Hematopoietic multipotent progenitor cell treated with erythropoietin and hydrocortisone succinate and interleukin-3 and kit ligand, for 15 days (in vitro differentiated cells): Measurements from ENCODE around the gene MARCHF10.
A peak's percentile ranks its signal among the peaks of the same experiment; 100 is the strongest.

Experiments
- DNase-seq: peaks from one replicate; pipeline ENCODE4 v3.0.0-alpha.2; 2015; ENCODE audit warnings: low spot score

Gene MARCHF10

DNA sequence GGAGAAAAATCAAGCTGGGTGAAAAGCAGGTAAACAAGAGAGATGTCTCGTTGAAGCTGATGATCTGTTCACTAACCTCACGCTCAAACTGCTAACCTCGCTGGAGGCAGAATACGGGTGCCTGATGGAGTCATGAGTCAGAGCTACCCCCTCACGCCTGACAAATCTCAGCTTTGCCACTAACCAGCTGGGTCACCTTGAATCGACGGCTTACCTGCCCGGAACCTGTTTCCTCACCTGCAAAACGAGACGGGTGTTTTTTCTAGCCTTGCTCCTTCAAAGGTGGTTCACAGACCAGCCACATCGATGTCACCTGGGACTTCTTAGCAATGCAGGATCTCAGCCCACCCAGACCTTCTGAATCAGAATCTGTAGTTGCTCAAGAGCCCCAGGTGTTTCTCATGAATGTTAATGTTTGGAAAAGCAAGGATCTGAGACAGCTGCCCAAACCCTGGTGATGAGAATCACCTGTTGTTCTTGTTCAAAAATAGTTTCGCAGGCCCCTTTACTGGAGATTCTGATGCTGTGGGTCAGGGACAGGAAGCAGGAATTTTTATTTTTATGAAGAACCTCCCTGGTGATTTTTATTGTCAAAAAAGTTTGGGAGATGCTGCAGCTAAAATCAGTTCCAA lies 56.9 kb downstream of the MARCHF10 start:
- DNase-seq, result no peak

DNA sequence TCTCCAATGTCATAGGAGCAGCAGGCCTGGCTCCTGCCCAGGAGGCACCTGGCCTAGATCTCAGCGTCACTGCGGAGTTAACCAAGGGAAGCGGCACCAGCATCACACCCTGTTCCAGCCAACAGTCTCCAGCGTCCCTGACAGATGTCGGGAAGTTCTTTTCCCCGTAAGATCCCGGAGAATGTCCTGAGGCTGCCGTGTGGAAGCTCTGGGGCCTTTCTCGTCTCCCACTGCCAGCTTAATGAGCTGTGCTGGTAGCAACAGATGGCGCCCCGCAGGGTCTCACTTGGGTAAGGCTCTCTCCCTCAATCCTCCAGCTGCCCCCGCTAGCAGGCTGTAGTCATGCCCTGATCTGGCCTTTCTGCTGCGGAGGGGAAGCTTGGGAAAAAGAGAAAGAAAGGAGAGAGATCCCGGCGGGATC lies 57.5 kb downstream of the MARCHF10 start:
- no peak for DNase-seq

- no peak for DNase-seq
These were observed 58.2 kb downstream of the MARCHF10 start for GRCh38 chr17:62749926-62750325.

GRCh38 chr17:62746941-62747340 lies 61.2 kb downstream of the MARCHF10 start:
- DNase-seq, result no peak

GRCh38 chr17:62745806-62746205 lies 62.3 kb downstream of the MARCHF10 start:
- DNase-seq, result no peak

DNA sequence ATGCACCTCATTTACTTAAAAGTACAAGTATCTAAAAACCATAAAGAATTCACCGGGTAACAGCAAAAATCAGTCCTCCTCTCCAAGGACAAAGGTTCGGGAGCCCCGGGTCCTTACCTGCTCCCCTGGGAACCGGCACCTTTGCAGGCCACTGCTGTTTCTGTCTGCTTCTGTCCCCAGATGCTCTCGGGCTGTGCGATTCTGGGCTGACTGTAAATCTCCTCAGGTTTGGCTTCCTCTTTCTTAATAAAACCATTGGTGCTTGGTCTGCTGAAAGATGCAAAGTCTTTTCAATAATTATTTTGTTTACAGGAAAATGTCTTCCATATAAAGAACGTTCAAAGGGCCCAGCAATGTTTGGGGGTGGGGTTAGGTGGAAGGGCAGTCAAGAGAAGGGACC lies 63.9 kb downstream of the MARCHF10 start:
- DNase-seq, result no peak

DNA sequence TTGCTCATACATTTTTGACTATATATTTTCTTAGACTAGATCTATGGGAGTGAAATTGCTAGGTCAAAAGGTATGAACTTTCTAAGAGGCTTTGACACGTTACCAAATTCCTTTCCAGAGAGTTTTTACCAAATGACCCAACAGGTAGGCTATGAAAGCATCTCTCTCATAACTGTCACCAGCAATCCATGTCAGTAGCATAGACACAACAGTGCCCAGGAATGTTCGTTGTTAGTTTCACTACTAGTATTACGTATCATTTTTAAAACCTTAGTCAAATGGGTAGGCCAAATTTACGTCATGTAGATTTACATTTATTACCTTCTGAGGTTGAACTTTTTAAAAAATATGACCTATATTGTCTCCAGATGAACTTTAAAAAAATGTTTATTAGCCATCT lies 66.8 kb downstream of the MARCHF10 start:
- no peak for DNase-seq

DNA sequence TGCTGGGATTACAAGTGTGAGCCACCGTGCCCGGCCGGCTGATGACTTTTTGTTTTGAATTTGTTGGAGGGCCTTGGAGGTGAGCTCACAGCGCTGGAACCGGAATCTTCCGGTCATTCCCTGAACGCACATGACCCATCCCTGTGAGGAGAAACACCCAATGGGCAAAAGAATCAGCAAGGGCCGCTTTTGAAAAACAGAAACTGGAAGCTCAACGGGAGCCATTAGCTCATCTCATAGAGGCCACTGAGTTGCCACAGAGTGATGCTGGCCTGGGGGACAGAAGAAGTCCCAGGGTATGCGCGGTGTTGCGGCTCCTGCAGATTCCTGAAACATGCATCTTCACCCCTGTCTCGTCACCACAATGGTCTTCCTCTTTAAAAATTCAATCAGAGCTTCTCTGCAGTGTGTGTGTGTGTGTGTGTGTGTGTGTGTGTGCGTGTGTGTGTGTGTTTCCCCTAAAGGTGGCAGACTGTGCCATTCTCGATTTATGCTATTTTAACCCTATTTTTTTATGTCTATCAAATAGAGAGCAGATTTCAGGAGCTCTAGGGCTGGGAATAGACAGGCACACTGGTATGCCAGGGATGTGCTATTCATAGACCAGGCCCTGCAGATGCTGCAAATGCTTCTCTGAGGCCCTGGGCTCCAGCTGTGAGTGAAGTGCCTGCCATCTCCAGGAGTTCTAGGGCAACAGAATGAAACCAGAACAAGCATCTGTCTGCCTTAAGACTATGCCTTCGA lies 68.3 kb downstream of the MARCHF10 start:
- no peak for DNase-seq

DNA sequence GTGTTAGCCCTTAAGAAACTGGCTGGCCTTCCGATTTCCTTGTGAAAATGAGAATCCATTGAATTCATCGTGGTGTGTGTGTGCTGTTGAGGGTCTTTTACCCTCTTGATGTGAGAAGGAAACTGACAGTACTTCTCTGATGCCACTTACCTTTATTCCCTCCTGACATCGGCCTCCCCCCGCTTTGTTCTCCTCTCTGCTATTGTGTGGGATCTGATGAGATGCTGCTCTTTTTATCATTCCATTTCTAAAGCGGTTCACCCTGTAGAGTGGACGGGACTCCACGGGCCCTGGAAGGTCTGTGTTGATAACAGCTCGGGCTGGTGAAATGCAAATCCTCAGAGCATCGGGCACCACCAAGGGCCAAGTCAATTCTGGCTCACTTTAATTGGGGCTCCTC lies 69.8 kb downstream of the MARCHF10 start:
- DNase-seq, result no peak

GRCh38 chr17:62737513-62737912 lies 70.6 kb downstream of the MARCHF10 start:
- DNase-seq, result no peak

DNA sequence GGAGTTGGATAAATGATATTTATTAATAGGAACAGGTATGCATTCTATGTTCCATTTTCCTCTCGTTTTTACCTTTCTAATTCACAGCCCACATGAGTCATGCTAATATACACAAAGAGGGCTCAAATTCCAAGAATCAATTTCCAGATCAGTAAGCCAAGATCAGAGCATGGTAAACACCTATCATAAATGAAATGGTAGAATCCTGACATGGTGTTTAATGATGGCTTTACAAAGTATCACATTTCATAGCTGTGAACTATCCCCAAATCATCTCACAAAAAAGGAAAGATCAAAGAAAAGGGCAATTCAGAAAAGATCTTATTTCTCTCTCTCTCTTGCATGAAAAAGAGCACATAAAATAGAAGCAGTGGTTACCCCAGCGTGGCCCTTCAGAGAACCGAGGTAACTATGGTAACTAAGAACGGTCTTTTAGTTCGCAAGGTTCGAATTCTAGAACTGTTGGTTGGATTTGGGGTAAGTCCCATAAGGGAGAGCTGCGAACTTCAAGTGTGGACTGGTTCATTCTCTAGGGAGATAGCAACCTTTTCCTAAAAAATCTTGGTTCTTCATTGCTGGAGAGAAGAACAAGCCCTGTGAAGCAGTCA lies 73.0 kb downstream of the MARCHF10 start:
- no peak for DNase-seq

DNA sequence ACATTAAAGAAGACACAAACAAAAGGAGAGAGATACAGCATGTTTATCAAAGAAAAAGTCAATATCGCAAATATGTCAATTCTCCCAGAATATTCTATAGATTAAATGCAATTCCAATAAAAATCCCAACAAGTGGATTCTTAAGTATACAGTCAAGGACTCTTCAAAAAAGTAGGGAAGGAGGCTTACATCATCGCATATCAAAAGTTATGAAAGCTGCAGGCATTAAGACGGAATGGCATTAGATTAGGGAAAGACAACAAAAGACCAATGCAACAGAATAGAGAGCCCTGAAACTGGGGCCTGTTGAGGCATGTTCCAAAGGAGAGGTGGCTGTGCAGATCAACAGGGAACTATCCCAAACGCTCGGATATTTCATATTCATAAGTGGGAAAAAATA lies 76.0 kb downstream of the MARCHF10 start:
- DNase-seq, result no peak

- no peak for DNase-seq
These were observed 80.0 kb downstream of the MARCHF10 start for GRCh38 chr17:62727916-62728672.

GRCh38 chr17:62725791-62726249 lies 82.3 kb downstream of the MARCHF10 start:
- no peak for DNase-seq

DNA sequence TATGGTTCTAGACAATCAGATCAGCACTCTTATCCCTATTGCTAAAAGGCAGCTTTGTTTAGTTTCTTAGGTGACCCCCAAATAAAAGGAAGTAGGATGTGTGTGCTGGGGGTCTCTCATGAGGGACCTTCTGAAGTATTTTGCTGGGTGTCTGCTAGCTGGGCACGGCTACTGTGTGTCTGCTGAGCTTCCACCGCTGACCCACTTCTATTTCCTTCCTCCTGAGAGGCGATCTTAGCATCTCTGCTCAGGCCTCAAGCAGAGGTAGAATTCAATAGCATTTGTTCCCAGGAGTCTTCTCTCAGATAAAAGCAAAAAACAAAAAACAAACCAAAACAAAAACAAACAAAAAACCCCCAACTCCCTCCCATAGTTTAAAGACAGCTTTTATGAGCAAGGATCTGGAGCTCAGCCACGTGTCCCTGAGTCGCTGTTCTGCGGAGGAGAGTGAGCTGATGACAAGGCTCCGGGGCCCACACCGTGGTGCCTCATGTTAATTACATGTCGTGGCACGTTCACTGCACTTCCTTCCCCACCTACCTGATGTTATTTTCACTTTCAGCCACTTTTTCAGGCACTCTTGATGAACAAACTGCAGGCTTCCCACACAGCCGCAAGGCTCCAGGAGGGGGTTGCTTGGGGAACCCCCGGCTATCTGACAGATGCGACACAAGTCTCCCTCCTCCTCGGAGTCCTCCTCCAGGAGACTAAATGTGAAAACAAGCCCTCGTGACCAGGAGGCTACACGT lies 83.5 kb downstream of the MARCHF10 start:
- DNase-seq, result no peak

DNA sequence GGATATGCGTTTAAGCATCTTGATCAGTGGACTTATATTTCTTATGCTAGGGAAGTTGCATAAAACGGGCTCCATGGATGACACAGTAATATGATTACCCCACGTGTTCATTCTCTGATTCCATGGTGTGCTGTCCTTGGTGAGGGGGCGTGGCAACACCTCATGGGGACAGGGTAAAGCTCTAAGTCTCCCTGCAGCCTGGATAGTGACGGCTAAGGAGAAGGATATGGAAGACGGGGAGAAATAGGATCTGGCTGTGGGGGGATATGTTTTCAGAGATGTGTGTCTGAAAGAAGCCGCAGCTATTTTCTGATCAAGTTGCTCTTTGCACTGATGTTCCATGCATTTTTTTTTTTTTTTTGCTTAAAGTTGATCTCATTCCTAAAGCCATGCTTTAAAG lies 84.3 kb downstream of the MARCHF10 start:
- DNase-seq, result no peak

DNA sequence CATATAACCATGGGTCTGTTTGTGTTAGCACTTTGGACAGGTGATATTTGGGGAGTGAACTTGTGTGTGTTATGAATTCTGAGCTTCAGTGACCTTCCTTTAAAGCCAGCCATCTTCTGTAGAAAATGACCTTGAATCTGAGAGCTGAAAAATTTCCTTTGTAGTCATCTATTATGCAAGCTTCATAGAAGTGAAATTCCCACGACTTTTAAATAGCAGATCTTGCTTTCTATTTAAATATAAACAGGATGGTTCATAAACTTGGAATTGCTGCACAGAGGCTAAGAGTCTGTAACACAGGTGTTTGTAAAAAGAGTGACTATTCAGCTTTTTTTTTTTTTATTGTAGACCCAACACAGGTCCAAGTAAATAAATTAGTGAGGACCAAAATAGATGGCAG lies 85.5 kb downstream of the MARCHF10 start:
- no peak for DNase-seq

DNA sequence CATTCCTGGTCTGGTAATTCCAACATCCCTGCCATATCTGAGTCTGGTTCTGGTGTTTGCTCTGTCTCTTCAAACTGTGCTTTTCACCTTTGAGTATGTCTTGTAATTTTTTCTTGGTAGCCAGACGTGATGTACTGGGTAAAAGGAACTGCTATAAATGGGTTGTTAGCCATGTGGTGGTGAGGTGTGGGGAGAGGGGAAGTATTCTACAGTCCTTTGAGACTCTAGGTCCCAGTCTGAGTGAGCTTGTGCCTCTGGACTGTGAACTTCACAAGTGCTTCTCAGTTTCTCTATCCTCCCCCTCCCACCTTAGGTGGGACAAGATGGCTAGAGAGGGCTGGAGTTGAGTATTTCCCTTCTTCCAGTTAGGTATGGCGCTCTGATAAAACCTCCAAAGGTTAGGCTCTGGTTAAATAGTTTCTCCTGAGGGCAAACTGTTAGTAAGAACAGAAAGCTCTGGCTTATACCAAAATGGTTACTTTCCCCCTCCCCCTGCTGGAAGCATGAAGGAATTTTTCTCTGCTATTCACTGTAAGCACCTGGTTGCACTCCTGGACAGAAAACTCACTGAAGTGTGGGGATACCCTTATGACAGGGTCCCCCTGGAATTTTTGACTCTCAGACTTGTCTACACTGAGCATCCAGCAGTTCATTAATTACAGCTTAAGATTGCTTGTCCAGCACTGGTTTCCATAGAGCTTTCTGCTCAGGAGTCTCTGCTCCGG lies 87.8 kb downstream of the MARCHF10 start:
- DNase-seq, result peak; percentile 50

DNA sequence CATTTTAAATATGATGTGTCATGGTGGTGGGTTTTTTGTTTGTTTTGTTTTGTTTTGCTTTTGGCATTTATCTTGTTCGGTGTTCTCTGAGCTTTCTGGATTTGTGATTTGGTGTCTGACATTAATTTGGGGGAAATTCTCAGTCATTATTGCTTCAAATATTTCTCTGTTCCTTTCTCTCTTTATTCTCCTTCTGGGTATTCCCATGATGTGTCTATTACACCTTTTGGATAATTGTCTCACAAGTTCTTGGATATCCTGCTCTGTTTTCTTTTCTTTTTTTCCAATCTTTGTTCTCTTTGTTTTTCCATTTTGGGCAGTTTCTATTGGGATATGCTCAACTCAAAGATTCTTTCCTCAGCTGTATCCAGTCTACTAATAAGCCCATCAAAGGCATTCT lies 88.5 kb downstream of the MARCHF10 start:
- no peak for DNase-seq

DNA sequence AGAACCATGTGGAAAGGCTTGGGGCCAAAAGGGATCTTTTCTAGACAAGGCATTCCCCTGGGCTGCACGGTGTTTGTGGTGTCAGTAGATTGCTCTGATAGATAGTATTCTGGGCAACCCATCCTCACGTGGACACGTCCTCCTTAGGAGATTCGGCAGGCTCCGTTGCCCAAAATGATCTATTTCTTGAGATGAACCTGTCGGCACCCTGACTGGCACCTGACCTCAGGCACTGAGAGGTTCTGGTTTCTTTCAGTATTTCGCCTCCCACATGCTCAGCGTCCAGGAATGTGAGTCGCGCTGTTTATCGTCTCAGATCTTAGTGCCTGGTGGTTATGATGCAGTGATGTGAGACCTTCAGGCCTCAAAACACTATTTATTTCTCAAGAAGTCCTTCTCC lies 89.7 kb downstream of the MARCHF10 start:
- DNase-seq, result no peak

DNA sequence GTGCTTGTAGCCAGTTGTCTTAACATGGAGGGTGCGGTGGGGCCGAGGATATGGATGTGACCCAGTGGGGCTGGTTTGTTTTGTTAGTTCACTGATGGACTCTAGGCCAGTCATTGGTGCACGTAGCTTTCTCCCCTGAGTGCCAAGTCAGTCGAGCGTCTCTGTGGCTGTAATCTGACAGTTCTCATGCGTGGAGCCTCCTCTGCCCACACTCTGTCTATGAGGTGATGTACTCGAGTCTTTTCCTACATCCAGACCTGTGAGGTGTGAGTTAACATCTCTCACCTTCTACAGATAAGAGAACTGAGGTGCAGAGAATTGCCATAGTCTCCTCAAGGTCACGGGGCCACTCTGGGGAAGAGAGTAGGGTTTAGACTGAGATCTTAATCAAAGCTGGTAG lies 90.2 kb downstream of the MARCHF10 start:
- no peak for DNase-seq

DNA sequence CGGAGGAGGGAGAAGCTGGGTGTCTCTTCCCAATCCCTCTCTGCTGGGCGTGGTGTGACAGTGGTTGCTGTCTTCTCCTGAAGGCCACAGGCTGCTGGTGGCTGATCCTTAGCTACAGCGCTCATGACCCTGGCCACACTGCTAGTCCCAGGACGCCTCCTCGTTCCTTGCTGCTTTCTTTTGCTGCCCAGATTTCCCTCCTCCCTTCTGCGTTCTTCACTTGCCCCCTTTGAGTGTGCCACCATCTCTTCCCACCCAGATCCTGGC lies 90.6 kb downstream of the MARCHF10 start:
- no peak for DNase-seq
